ENCODE measurements around the gene RBM33.

RBM33 gene

DNA sequence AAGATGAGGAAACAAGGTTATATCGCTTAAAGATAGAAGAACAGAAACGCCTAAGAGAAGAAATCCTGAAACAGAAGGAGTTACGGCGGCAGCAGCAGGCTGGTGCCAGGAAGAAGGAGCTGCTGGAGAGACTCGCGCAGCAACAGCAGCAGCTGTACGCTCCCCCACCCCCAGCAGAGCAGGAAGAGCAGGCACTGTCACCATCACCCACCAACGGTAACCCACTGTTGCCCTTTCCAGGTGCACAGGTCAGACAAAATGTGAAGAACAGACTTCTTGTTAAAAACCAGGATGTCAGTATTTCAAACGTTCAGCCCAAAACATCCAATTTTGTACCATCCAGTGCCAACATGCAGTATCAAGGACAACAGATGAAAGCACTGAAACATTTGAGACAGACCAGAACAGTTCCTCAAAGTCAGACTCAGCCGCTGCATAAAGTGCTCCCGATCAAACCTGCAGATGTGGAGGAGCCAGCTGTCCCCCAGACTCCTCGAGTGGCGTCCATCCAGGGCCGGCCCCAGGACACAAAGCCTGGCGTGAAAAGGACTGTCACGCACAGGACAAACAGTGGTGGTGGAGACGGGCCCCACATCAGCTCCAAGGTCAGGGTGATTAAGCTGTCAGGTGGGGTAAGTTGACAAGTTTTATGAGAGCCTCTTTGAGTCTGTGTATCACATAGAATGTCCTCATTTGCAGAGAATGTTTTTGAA, 100.7 kb downstream of the RBM33 start:
- TF ChIP-seq NFIC (IDR thresholded peaks at IDR 0.05) (no peak), CEBPB (IDR thresholded peaks at IDR 0.05) (no peak), FOXM1 (IDR thresholded peaks at IDR 0.05; ENCODE audit: borderline replicate concordance, low read depth) (no peak), ZBTB7A (IDR thresholded peaks at IDR 0.05; ENCODE audit: low read depth) (no peak), YY1 (IDR thresholded peaks at IDR 0.05; ENCODE audit: low read depth) (no peak), TCF12 (IDR thresholded peaks at IDR 0.05; ENCODE audit: low read depth) (no peak), TEAD4 (IDR thresholded peaks at IDR 0.05) (no peak), USF1 (IDR thresholded peaks at IDR 0.05) (no peak), EGR1 (IDR thresholded peaks at IDR 0.05) (no peak), MAX (IDR thresholded peaks at IDR 0.05) (no peak), RAD21 (IDR thresholded peaks at IDR 0.05; ENCODE audit: low read depth) (no peak), TAF1 (IDR thresholded peaks at IDR 0.05; ENCODE audit: low read depth) (no peak), CREB1 (IDR thresholded peaks at IDR 0.05; ENCODE audit: low read depth) (no peak), EP300 (IDR thresholded peaks at IDR 0.05; ENCODE audit: borderline replicate concordance) (no peak)
- TF ChIP-seq, protein P1, sequence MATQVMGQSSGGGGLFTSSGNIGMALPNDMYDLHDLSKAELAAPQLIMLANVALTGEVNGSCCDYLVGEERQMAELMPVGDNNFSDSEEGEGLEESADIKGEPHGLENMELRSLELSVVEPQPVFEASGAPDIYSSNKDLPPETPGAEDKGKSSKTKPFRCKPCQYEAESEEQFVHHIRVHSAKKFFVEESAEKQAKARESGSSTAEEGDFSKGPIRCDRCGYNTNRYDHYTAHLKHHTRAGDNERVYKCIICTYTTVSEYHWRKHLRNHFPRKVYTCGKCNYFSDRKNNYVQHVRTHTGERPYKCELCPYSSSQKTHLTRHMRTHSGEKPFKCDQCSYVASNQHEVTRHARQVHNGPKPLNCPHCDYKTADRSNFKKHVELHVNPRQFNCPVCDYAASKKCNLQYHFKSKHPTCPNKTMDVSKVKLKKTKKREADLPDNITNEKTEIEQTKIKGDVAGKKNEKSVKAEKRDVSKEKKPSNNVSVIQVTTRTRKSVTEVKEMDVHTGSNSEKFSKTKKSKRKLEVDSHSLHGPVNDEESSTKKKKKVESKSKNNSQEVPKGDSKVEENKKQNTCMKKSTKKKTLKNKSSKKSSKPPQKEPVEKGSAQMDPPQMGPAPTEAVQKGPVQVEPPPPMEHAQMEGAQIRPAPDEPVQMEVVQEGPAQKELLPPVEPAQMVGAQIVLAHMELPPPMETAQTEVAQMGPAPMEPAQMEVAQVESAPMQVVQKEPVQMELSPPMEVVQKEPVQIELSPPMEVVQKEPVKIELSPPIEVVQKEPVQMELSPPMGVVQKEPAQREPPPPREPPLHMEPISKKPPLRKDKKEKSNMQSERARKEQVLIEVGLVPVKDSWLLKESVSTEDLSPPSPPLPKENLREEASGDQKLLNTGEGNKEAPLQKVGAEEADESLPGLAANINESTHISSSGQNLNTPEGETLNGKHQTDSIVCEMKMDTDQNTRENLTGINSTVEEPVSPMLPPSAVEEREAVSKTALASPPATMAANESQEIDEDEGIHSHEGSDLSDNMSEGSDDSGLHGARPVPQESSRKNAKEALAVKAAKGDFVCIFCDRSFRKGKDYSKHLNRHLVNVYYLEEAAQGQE (IDR thresholded peaks at IDR 0.05; ENCODE audit: low read depth): no peak

GRCh38 chr7:155745737-155746136, 101.3 kb downstream of the RBM33 start:
- TF ChIP-seq NFIC (IDR thresholded peaks at IDR 0.05) (no peak), CEBPB (IDR thresholded peaks at IDR 0.05) (no peak), USF1 (IDR thresholded peaks at IDR 0.05) (no peak), CREB1 (IDR thresholded peaks at IDR 0.05; ENCODE audit: low read depth) (no peak), FOXM1 (IDR thresholded peaks at IDR 0.05; ENCODE audit: borderline replicate concordance, low read depth) (no peak), TEAD4 (IDR thresholded peaks at IDR 0.05) (no peak)

- no peak for TF ChIP-seq USF1 (IDR thresholded peaks at IDR 0.05)
- no peak for TF ChIP-seq TCF12 (IDR thresholded peaks at IDR 0.05; ENCODE audit: low read depth)
Observed at GRCh38 chr7:155746188-155746587, 101.7 kb downstream of the RBM33 start.

GRCh38 chr7:155747209-155747608, 102.7 kb downstream of the RBM33 start:
- TF ChIP-seq CEBPB (IDR thresholded peaks at IDR 0.05) (no peak), TAF1 (IDR thresholded peaks at IDR 0.05; ENCODE audit: low read depth) (no peak), USF1 (IDR thresholded peaks at IDR 0.05) (no peak), YY1 (IDR thresholded peaks at IDR 0.05; ENCODE audit: low read depth) (no peak), MAX (IDR thresholded peaks at IDR 0.05) (no peak), ZBTB7A (IDR thresholded peaks at IDR 0.05; ENCODE audit: low read depth) (no peak), TCF12 (IDR thresholded peaks at IDR 0.05; ENCODE audit: low read depth) (no peak), CREB1 (IDR thresholded peaks at IDR 0.05; ENCODE audit: low read depth) (no peak), NFIC (IDR thresholded peaks at IDR 0.05) (no peak), EGR1 (IDR thresholded peaks at IDR 0.05) (no peak), EP300 (IDR thresholded peaks at IDR 0.05; ENCODE audit: borderline replicate concordance) (no peak), FOXM1 (IDR thresholded peaks at IDR 0.05; ENCODE audit: borderline replicate concordance, low read depth) (no peak), TEAD4 (IDR thresholded peaks at IDR 0.05) (no peak), RAD21 (IDR thresholded peaks at IDR 0.05; ENCODE audit: low read depth) (no peak)
- TF ChIP-seq, protein P1 (IDR thresholded peaks at IDR 0.05; ENCODE audit: low read depth): no peak

GRCh38 chr7:155749578-155749977, 105.1 kb downstream of the RBM33 start:
- TF ChIP-seq RAD21 (IDR thresholded peaks at IDR 0.05; ENCODE audit: low read depth): no peak
- no peak for TF ChIP-seq TAF1 (IDR thresholded peaks at IDR 0.05; ENCODE audit: low read depth)
- no peak for TF ChIP-seq EP300 (IDR thresholded peaks at IDR 0.05; ENCODE audit: borderline replicate concordance)
- TF ChIP-seq USF1 (IDR thresholded peaks at IDR 0.05): no peak
- TF ChIP-seq YY1 (IDR thresholded peaks at IDR 0.05; ENCODE audit: low read depth): no peak
- no peak for TF ChIP-seq FOXM1 (IDR thresholded peaks at IDR 0.05; ENCODE audit: borderline replicate concordance, low read depth)
- TF ChIP-seq ZBTB7A (IDR thresholded peaks at IDR 0.05; ENCODE audit: low read depth): no peak
- TF ChIP-seq, protein P1 (IDR thresholded peaks at IDR 0.05; ENCODE audit: low read depth): no peak
- no peak for TF ChIP-seq TEAD4 (IDR thresholded peaks at IDR 0.05)
- no peak for TF ChIP-seq NFIC (IDR thresholded peaks at IDR 0.05)
- no peak for TF ChIP-seq TCF12 (IDR thresholded peaks at IDR 0.05; ENCODE audit: low read depth)
- TF ChIP-seq CEBPB (IDR thresholded peaks at IDR 0.05): no peak
- no peak for TF ChIP-seq EGR1 (IDR thresholded peaks at IDR 0.05)
- no peak for TF ChIP-seq MAX (IDR thresholded peaks at IDR 0.05)
